Activated naive CD8-positive, alpha-beta T cell treated with anti-CD3 and anti-CD28 coated beads for 36 hours (primary cell): ENCODE data around the gene SERTAD1. TPM values are rescaled to one million over a fixed set of nuclear protein-coding genes. Genes with fewer than 3 reads are reported as not detected.
A peak's percentile ranks its signal among the peaks of the same experiment; 100 is the strongest.
"Not testable (repeated sequence)": the region's sequence is repeated elsewhere in the genome, so short reads cannot be mapped to it uniquely, and the experiment has no call there.

Experiments
- DNase-seq: peaks from one replicate; pipeline ENCODE4 v3.0.0; 2021
- H3K27ac Mint-ChIP-seq: one replicate; pipeline ENCODE4 v1.8.0; 2022; ENCODE audit warnings: mild to moderate bottlenecking, moderate library complexity, mixed read lengths
- H3K27me3 Mint-ChIP-seq: one replicate; pipeline ENCODE4 v1.8.0; 2022; ENCODE audit warnings: mild to moderate bottlenecking, mixed read lengths
- H3K36me3 Mint-ChIP-seq: one replicate; pipeline ENCODE4 v1.8.0; 2021; ENCODE audit warnings: mild to moderate bottlenecking, mixed read lengths
- H3K4me1 Mint-ChIP-seq: one replicate; pipeline ENCODE4 v1.8.0; 2021; ENCODE audit warnings: mixed read lengths
- H3K4me3 Mint-ChIP-seq: one replicate; pipeline ENCODE4 v1.8.0; 2022; ENCODE audit warnings: mild to moderate bottlenecking, moderate library complexity, mixed read lengths
- H3K9me3 Mint-ChIP-seq: one replicate; pipeline ENCODE4 v1.8.0; 2022; ENCODE audit warnings: mixed read lengths
- total RNA-seq, 2 experiments: library from RNA; stranded (reverse); gene quantifications; one replicate each; pipeline ENCODE4 v1.2.3, GENCODE V29; 2021

The SERTAD1 gene
- total RNA-seq, 2 experiments from 2014 or later = 10.0 TPM

- H3K4me3 Mint-ChIP-seq = peak overlapping the region; percentile 94
- H3K36me3 Mint-ChIP-seq = peaks cover 2% of the 10 kb centered on the region
- no peaks in the 10 kb centered on the region for H3K9me3 Mint-ChIP-seq
- H3K4me1 Mint-ChIP-seq = peaks cover 22% of the 10 kb centered on the region
- DNase-seq = peak; percentile 25
- H3K27me3 Mint-ChIP-seq = no peaks in the 10 kb centered on the region
- H3K27ac Mint-ChIP-seq = peak overlapping the region; percentile 96
Observed at GRCh38 chr19:40442328-40443130, 16.7 kb upstream of the SERTAD1 start.

GRCh38 chr19:40441719-40442253 lies 16.0 kb upstream of the SERTAD1 start:
- Mint-ChIP-seq H3K4me1 (peaks cover 22% of the 10 kb centered on the region), H3K9me3 (no peaks in the 10 kb centered on the region), H3K27me3 (no peaks in the 10 kb centered on the region), H3K27ac (peak overlapping the region; percentile 96), H3K36me3 (peaks cover 2% of the 10 kb centered on the region), H3K4me3 (peak overlapping the region; percentile 94)
- DNase-seq = no peak

- no peaks in the 10 kb centered on the region for H3K27me3 Mint-ChIP-seq
- no peak overlapping the region for H3K27ac Mint-ChIP-seq
- no peak overlapping the region for H3K4me3 Mint-ChIP-seq
- H3K9me3 Mint-ChIP-seq = no peaks in the 10 kb centered on the region
- peaks cover 26% of the 10 kb centered on the region for H3K4me1 Mint-ChIP-seq
- H3K36me3 Mint-ChIP-seq = peaks cover 2% of the 10 kb centered on the region
- DNase-seq = no peak
Observed at GRCh38 chr19:40438284-40438683, 12.5 kb upstream of the SERTAD1 start.

DNA sequence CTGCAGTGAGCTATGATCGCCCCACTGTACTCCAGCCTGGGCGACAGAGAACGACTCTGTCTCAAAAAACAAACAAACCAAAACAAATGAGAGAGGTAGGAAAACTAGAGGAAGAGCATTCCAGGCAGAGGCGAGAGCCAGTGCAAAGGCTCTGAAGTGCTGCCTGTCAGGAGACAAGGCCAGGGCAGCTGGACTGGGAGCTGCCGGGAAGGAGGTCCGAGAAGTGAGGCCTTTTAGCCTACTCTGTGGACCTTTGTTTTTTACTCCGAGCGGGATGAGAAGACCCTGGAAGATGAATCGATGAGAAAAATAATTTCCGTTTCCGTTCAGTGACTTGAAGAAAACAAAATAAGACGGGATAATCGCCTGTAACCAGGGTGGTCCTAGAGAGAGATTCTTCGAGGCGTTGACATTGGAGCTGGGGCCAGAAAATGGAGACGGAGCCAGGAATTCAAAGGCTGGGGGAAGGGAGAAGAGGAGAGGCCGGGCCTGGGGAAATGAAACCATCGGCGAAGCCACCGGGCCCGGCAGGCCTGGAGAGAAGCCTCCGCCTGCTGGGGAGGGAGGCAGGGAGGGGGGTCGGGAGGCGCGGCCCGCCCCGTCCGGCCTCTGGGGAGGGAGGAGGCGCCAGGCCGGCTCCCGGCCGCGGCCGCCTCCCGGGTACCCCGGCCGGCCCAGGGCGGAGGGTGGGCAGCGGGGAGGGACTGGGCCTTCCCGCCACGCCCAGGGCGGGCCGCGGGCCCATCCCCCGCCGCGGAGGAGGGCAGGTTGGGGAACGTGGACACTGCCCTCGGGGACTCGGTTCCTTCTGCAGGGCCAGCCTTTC lies 7.8 kb upstream of the SERTAD1 start:
- Mint-ChIP-seq H3K9me3 (no peaks in the 10 kb centered on the region), H3K4me1 (peaks cover 10% of the 10 kb centered on the region), H3K27ac (peak overlapping the region; percentile 95), H3K4me3 (peak overlapping the region; percentile 83), H3K27me3 (no peaks in the 10 kb centered on the region), H3K36me3 (no peaks in the 10 kb centered on the region)
- DNase-seq = peak; percentile 59

DNA sequence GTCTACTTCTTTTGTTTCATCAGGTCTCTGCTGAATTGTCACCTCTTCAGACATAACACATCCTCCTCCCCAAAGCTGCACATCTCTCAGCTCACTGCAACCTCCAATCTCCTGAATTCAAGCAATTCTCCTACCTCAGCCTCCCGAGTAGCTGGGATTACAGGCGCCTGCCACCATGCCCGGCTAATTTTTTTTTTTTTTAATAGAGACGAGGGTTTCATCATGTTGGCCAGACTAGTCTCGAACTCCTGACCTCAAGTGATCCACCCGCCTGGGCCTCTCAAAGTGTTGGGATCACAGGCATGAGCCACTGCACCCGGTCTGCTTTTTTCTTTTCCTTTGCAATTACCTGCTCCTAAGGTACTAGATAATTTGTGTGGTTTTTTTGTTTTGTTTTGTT lies 7.0 kb upstream of the SERTAD1 start:
- H3K27me3 Mint-ChIP-seq, H3K36me3 Mint-ChIP-seq, H3K9me3 Mint-ChIP-seq, DNase-seq: not testable (repeated sequence)
- Mint-ChIP-seq H3K27ac (peak overlapping the region; percentile 95), H3K4me3 (peak overlapping the region; percentile 83), H3K4me1 (peaks cover 10% of the 10 kb centered on the region)

DNA sequence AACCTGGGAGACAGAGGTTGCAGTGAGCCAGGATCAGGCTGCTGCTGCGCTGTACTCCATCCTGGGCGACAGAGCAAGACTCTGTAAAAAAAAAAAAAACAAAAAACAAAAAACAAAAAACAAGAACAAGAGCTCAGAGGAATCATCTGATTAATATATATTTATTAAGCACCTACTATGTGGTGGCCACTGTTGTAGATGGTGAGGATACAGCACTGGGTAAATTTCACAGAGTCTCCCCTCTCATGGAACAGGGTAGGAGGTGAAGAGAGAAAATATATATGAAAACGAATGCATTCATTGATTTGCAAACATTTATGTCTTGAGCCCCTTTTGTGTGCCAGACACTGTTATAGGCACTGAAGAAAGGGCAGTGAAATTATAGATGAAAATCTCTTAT lies 5.9 kb upstream of the SERTAD1 start:
- Mint-ChIP-seq H3K27me3 (no peaks in the 10 kb centered on the region), H3K4me3 (no peak overlapping the region), H3K4me1 (peaks cover 10% of the 10 kb centered on the region), H3K27ac (no peak overlapping the region), H3K9me3 (no peaks in the 10 kb centered on the region), H3K36me3 (no peaks in the 10 kb centered on the region)
- no peak for DNase-seq

- not testable (repeated sequence) for H3K27ac Mint-ChIP-seq
Observed at GRCh38 chr19:40430242-40430641, 4.5 kb upstream of the SERTAD1 start.

DNA sequence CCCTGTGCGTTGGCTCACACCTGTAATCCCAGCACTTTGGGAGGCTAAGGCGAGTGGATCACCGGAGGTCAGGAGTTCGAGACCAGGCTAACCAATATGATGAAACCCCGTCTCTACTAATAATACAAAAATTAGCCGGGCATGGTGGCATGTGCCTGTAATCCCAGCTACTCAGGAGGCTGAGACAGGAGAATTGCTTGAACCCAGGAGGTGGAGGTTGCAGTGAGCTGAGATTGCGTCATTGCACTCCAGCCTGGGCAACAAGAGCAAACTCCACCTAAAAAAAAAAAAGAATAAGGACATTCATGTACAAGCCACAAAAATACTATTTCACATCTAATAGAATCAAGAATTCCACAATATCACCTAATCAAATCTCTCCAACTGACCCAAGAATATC lies 2.4 kb upstream of the SERTAD1 start:
- not testable (repeated sequence) for H3K27me3 Mint-ChIP-seq, H3K27ac Mint-ChIP-seq, H3K4me1 Mint-ChIP-seq, H3K4me3 Mint-ChIP-seq, H3K9me3 Mint-ChIP-seq, H3K36me3 Mint-ChIP-seq, DNase-seq

More at GRCh38 chr19:40430242-40430641, 4.5 kb upstream of the SERTAD1 start:
- H3K36me3 Mint-ChIP-seq, H3K9me3 Mint-ChIP-seq, DNase-seq, H3K27me3 Mint-ChIP-seq, H3K4me3 Mint-ChIP-seq: not testable (repeated sequence)
- peaks cover 14% of the 10 kb centered on the region for H3K4me1 Mint-ChIP-seq

DNA sequence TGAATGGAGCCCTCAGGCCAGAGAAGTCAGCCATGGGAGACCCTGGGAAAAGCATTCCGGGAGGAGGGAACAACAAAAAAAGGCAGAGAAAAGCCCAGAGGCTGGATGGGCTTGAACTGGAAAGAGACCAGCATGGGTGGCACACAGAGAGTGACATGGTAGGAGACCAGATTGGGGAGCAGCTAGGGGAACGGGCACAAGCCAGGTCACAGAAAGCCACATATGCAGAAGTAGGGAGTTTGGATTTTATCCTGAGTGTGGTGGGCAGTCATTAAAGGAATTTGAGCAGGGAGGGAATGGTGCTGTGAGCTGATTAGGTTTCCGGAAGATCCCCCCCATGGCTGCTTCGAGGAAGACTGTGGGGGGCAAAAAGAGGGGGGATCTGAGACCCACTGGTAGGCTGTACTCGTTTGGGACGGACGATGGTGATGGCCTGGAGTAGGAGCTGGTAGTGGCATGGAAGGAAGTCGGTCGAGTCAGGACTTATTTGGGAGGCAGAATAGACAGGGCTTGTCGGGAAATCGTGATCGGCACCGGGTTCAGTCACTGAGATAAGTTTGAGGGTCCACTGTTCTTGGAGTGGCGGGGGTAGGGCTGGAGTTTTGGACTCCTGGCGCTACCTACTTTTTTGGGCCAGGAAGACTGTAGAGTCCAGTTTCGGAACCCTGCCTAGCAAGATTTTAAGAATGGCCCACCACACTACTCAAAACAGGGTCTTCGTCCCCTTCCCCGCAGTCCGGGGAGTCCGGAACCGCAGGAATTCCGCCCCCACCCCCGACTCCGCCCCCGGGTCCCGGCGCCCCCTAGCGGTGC lies 949 bp downstream of the SERTAD1 start:
- H3K4me1 Mint-ChIP-seq = peaks cover 16% of the 10 kb centered on the region
- no peaks in the 10 kb centered on the region for H3K9me3 Mint-ChIP-seq
- peaks cover 12% of the 10 kb centered on the region for H3K36me3 Mint-ChIP-seq
- H3K4me3 Mint-ChIP-seq = peak overlapping the region; percentile 98
- no peak for DNase-seq
- H3K27me3 Mint-ChIP-seq = peaks cover 3% of the 10 kb centered on the region
- H3K27ac Mint-ChIP-seq = peak overlapping the region; percentile 93

DNA sequence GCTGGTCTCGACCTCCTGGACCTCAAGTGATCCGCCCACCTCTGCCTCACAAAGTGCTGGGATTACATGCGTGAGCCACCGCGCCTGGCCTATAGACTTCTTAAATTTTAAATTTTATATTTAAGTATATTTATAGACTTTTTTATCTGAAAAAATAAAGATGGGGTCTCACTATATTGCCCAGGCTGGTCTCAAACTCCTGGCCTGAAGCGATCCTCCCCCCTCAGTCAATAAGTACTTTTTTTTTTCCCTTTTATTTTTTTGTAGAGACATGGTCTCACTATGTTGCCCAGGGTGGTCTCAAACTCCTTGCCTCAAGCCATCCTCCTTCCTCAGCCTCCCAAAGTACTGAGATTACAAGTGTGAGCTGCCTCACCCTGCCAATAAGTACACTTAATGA lies 1.9 kb downstream of the SERTAD1 start:
- Mint-ChIP-seq H3K4me1 (peaks cover 18% of the 10 kb centered on the region), H3K27me3 (peaks cover 3% of the 10 kb centered on the region), H3K9me3 (no peaks in the 10 kb centered on the region), H3K4me3 (peak overlapping the region; percentile 73), H3K27ac (peak overlapping the region; percentile 86), H3K36me3 (peaks cover 12% of the 10 kb centered on the region)
- DNase-seq = no peak

DNA sequence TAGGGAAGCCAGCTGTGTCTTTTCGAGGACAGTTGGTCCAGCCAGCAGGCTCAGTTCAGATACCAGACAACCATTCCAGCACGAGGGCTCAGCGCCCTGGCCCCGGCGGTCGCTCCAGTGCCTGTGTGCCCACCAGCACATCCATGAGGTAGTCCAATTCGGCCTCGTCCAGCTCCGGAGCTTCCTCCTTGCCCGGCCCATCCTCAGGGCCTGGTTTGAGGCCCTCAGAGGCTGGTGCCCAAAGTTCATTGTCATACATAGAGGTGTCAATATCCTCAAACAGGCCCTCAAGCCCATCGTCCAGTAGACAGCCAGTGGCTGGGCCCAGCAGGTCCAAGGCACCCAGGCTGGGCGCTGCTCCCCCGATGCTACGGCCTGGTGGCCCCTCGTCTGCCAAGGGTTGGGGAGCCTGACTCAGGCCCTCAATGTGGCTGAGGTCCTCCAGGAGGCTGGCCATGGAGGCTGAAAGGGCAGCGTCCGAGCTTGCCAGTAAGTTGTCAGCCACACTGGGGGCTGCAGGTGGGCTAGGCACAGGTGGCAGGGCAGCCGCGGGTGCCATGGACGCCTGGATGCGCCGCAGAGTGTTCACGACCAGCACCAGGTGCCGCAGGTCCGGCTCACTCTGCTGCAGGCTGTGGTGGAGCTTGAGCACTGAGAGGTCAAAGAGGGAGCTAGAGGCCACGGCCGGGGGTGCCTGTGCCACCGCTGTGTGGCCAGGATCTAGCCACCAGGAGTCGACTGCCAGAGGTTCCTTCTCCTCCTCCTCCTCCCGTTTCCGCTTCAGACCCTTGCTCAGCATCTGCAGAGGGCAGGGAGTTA lies 2.8 kb downstream of the SERTAD1 start:
- peaks cover 12% of the 10 kb centered on the region for H3K36me3 Mint-ChIP-seq
- H3K4me3 Mint-ChIP-seq = peak overlapping the region; percentile 45
- H3K4me1 Mint-ChIP-seq = peaks cover 18% of the 10 kb centered on the region
- DNase-seq = no peak
- no peaks in the 10 kb centered on the region for H3K9me3 Mint-ChIP-seq
- H3K27me3 Mint-ChIP-seq = peaks cover 3% of the 10 kb centered on the region
- H3K27ac Mint-ChIP-seq = peak overlapping the region; percentile 93

DNA sequence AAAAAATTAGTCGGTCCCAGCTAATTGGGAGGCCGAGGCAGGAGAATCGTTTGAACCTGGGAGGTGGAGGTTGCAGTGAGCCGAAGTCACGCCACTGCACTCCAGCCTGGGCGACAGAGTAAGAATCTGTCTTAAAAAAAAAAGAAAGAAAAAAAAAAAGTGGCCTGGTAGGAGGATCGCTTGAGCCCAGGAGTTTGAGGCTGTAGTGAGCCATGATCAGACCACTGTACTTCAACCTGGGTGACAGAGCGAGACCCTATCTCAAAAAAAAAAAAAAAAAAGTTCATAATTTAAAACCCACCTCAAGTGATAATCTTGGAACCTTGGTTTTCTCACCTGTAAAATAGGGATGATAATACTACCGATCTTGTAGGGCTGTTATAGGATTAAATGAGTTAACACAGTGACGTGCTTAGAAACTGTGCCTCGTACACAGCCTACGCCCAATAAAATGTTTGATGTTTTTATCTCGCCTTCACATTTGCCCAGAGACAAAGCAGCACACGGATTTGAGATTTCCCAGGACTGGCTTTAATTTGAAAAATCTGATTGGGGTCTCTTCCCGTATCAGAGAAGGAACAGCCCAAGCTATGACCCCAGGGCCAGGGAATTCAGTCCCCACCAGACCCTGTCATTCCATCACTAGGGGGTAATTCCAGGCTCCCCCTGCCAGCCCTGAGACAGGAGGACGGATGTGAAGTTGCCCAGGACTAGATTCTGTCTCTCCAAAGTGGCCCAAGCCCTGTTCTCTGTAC lies 3.6 kb downstream of the SERTAD1 start:
- H3K27ac Mint-ChIP-seq = peak overlapping the region; percentile 93
- peaks cover 12% of the 10 kb centered on the region for H3K36me3 Mint-ChIP-seq
- peaks cover 3% of the 10 kb centered on the region for H3K27me3 Mint-ChIP-seq
- H3K4me3 Mint-ChIP-seq = peak overlapping the region; percentile 45
- DNase-seq = no peak
- no peaks in the 10 kb centered on the region for H3K9me3 Mint-ChIP-seq
- peaks cover 18% of the 10 kb centered on the region for H3K4me1 Mint-ChIP-seq
